Forelimb muscle (tissue), 1 donor: ENCODE results near the gene SYDE1. TPM values are rescaled to one million over a fixed set of nuclear protein-coding genes. Genes with fewer than 3 reads are reported as not detected.

Experiments used
- polyA plus RNA-seq: library from polyadenylated mRNA; unstranded; fragments of 120-200 nt; gene quantifications from one replicate; pipeline ENCODE4 v1.2.1, GENCODE V29; 2013; ENCODE audit not compliant: insufficient read length

Gene SYDE1
- polyA plus RNA-seq, 1 donor = 12.7 TPM

Other genes with a start within 250 kb of the SYDE1 start
- gene OR7A17, start 221.3 kb upstream of the SYDE1 start, polyA plus RNA-seq = 0.05 TPM
- gene OR7C2, start 165.9 kb upstream of the SYDE1 start, polyA plus RNA-seq = not detected
- 0.20 TPM for gene SLC1A6, start 127.5 kb upstream of the SYDE1 start, polyA plus RNA-seq
- 0.05 TPM for gene CASP14, start 57.9 kb upstream of the SYDE1 start, polyA plus RNA-seq
- 0.06 TPM for gene OR1I1, start 25.2 kb upstream of the SYDE1 start, polyA plus RNA-seq
- 131 TPM for gene NOTCH3, start 93.6 kb downstream of the SYDE1 start, polyA plus RNA-seq
- 0.30 TPM for gene EPHX3, start 125.0 kb downstream of the SYDE1 start, polyA plus RNA-seq
- 35.7 TPM for gene BRD4, start 225.1 kb downstream of the SYDE1 start, polyA plus RNA-seq